Kidney glomerular epithelial cell (primary cell): ENCODE results near the gene ARHGAP32.
"Not testable (repeated sequence)": the region's sequence is repeated elsewhere in the genome, so short reads cannot be mapped to it uniquely, and the experiment has no call there.

Experiments
- DNase-seq: peaks from one replicate; lab custom pipeline; 2025; lab: John Stamatoyannopoulos, UW

Gene ARHGAP32

GRCh38 chr11:129034001-129034400 is 158.1 kb downstream of the ARHGAP32 start:
- no peak for DNase-seq

GRCh38 chr11:129023968-129024676 is 168.0 kb downstream of the ARHGAP32 start:
- peak; percentile 42 for DNase-seq

GRCh38 chr11:129021295-129021694 is 170.8 kb downstream of the ARHGAP32 start:
- no peak for DNase-seq

GRCh38 chr11:129018991-129019390 is 173.1 kb downstream of the ARHGAP32 start:
- no peak for DNase-seq

- DNase-seq = no peak
Observed at GRCh38 chr11:129018126-129018525, 174.0 kb downstream of the ARHGAP32 start.

GRCh38 chr11:129013737-129014475 is 178.2 kb downstream of the ARHGAP32 start:
- DNase-seq = no peak

- DNase-seq = no peak
Observed at GRCh38 chr11:129012880-129013279, 179.2 kb downstream of the ARHGAP32 start.

GRCh38 chr11:129006161-129006560 is 186.0 kb downstream of the ARHGAP32 start:
- no peak for DNase-seq

GRCh38 chr11:128999165-128999564 is 193.0 kb downstream of the ARHGAP32 start:
- not testable (repeated sequence) for DNase-seq

- no peak for DNase-seq
Observed at GRCh38 chr11:128988242-128988970, 203.7 kb downstream of the ARHGAP32 start.

GRCh38 chr11:128985880-128986279 is 206.2 kb downstream of the ARHGAP32 start:
- DNase-seq = no peak

GRCh38 chr11:128983023-128983422 is 209.1 kb downstream of the ARHGAP32 start:
- no peak for DNase-seq

GRCh38 chr11:128981254-128981653 is 210.9 kb downstream of the ARHGAP32 start:
- DNase-seq = no peak

- DNase-seq = no peak
Observed at GRCh38 chr11:128970598-128971190, 221.4 kb downstream of the ARHGAP32 start.

GRCh38 chr11:128968916-128969315 is 223.2 kb downstream of the ARHGAP32 start:
- DNase-seq = no peak

- DNase-seq = no peak
Observed at GRCh38 chr11:128967578-128967977, 224.5 kb downstream of the ARHGAP32 start.

- no peak for DNase-seq
Observed at GRCh38 chr11:128965485-128965884, 226.6 kb downstream of the ARHGAP32 start.

- no peak for DNase-seq
Observed at GRCh38 chr11:128964463-128964930, 227.6 kb downstream of the ARHGAP32 start.

GRCh38 chr11:128963744-128964325 is 228.3 kb downstream of the ARHGAP32 start:
- no peak for DNase-seq

- no peak for DNase-seq
Observed at GRCh38 chr11:128962896-128963295, 229.2 kb downstream of the ARHGAP32 start.

GRCh38 chr11:128961645-128962044 is 230.5 kb downstream of the ARHGAP32 start:
- no peak for DNase-seq

GRCh38 chr11:128957202-128957482 is 235.0 kb downstream of the ARHGAP32 start:
- no peak for DNase-seq
